ENCODE data around the gene ARHGEF10L.
"Not testable (repeated sequence)": the region's sequence is repeated elsewhere in the genome, so short reads cannot be mapped to it uniquely, and the experiment has no call there.

The ARHGEF10L gene, protein sequence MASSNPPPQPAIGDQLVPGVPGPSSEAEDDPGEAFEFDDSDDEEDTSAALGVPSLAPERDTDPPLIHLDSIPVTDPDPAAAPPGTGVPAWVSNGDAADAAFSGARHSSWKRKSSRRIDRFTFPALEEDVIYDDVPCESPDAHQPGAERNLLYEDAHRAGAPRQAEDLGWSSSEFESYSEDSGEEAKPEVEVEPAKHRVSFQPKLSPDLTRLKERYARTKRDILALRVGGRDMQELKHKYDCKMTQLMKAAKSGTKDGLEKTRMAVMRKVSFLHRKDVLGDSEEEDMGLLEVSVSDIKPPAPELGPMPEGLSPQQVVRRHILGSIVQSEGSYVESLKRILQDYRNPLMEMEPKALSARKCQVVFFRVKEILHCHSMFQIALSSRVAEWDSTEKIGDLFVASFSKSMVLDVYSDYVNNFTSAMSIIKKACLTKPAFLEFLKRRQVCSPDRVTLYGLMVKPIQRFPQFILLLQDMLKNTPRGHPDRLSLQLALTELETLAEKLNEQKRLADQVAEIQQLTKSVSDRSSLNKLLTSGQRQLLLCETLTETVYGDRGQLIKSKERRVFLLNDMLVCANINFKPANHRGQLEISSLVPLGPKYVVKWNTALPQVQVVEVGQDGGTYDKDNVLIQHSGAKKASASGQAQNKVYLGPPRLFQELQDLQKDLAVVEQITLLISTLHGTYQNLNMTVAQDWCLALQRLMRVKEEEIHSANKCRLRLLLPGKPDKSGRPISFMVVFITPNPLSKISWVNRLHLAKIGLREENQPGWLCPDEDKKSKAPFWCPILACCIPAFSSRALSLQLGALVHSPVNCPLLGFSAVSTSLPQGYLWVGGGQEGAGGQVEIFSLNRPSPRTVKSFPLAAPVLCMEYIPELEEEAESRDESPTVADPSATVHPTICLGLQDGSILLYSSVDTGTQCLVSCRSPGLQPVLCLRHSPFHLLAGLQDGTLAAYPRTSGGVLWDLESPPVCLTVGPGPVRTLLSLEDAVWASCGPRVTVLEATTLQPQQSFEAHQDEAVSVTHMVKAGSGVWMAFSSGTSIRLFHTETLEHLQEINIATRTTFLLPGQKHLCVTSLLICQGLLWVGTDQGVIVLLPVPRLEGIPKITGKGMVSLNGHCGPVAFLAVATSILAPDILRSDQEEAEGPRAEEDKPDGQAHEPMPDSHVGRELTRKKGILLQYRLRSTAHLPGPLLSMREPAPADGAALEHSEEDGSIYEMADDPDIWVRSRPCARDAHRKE (N-terminal part only)

DNA sequence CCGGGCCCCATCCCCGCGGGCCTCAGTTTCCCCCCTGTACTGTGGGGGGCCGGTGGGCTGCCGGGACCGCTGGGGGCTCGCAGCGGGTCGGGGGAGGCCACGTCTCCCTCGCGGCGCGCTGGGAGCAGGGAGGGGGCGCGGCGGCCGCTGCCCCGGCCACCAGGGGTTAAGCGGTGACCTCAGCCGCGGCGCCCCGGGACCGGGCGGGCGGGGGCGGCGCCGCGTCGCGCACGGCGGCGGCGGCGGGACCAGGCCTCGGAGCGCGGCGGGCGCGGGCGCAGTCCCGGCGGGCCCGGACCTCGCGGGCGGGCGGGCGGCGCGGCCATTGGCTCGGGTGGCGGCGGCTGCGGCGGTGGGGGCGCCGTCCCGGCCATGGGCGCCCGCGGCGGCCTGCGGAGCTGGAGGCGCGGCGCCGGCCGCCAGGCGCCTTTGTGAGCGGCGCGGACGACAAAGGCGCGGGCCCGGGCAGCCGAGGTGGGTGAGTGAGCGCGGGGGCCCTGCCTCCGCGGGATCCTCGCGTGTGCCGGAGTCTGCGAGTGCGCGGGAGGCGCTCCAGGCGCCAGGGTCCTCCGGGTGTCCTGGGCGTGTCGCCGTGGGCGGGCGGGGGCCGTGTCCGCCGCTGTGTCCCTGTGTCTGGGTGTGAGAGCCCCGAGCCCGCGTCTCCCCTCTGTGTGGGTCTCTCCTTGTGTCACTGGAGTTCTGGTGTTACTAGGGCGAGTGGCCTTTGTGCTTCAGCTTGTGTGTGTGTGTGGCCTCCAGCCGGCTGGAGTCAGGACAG is at the start of gene ARHGEF10L:
TSS of gene ARHGEF10L (plus strand) at position 222 of the 778 bp plus-strand sequence. CDS start 40,898 bp downstream, outside the sequence.
- no peak for DNase-seq (ENCODE audit: low read depth)
- TF ChIP-seq, protein P1, sequence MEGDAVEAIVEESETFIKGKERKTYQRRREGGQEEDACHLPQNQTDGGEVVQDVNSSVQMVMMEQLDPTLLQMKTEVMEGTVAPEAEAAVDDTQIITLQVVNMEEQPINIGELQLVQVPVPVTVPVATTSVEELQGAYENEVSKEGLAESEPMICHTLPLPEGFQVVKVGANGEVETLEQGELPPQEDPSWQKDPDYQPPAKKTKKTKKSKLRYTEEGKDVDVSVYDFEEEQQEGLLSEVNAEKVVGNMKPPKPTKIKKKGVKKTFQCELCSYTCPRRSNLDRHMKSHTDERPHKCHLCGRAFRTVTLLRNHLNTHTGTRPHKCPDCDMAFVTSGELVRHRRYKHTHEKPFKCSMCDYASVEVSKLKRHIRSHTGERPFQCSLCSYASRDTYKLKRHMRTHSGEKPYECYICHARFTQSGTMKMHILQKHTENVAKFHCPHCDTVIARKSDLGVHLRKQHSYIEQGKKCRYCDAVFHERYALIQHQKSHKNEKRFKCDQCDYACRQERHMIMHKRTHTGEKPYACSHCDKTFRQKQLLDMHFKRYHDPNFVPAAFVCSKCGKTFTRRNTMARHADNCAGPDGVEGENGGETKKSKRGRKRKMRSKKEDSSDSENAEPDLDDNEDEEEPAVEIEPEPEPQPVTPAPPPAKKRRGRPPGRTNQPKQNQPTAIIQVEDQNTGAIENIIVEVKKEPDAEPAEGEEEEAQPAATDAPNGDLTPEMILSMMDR (IDR thresholded peaks at IDR 0.05; ENCODE audit: control insufficient read depth, insufficient read depth, low read depth, low read length, missing control alignments): no peak
- H3K4me3 ChIP-seq (ENCODE audit: control insufficient read depth, low read depth, low read length): peak within 1 kb of the TSS; percentile 81

DNA sequence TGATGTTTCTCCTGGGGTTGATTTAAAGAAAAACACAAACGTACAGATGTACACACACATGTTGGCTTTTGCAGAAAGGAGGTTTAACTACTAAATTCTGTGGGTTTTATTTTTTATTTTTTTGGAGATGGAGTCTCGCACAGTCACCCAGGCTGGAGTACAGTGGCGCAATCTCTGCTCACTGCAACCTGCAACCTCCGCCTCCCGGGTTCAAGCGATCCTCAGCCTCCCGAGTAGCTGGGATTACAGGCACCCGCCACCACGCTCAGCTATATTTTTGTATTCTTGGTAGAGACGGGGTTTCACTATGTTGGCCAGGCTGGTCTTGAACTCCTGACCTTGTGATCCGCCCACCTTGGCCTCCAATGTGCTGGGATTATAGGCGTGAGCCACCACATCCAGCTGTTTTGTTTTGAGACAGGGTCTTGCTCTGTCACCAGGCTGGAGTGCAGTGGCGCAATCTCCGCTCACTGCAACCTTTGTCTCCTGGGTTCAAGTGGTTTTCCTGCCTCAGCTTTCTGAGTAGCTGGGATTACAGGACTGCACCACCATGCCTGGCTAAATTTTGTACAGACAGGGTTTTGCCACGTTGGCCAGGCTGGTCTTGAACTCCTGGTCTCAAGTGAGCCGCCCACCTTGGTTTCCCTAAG is 49.6 kb upstream of the ARHGEF10L start:
- H3K4me3 ChIP-seq (ENCODE audit: control insufficient read depth, low read depth, low read length); DNase-seq (ENCODE audit: low read depth): not testable (repeated sequence)

DNA sequence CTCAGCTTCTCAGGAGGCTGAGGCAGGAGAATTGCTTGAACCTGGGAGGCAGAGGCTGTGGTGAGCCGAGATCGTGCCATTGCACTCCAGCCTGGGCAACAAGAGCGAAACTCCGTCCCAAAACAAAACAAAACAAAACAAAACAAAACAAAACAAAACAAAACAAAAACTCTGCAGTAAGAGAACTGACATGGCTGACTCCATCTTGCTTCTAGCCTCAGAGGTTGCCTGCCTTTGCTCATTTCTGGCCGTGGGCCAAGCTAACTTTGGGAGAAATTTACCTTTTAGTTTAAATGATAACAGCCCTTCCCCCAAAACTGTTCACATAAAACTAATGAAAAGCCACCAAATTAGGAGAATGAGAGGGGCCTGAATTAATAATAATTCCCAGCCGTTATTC is 48.8 kb upstream of the ARHGEF10L start:
- DNase-seq (ENCODE audit: low read depth); H3K4me3 ChIP-seq (ENCODE audit: control insufficient read depth, low read depth, low read length): not testable (repeated sequence)

DNA sequence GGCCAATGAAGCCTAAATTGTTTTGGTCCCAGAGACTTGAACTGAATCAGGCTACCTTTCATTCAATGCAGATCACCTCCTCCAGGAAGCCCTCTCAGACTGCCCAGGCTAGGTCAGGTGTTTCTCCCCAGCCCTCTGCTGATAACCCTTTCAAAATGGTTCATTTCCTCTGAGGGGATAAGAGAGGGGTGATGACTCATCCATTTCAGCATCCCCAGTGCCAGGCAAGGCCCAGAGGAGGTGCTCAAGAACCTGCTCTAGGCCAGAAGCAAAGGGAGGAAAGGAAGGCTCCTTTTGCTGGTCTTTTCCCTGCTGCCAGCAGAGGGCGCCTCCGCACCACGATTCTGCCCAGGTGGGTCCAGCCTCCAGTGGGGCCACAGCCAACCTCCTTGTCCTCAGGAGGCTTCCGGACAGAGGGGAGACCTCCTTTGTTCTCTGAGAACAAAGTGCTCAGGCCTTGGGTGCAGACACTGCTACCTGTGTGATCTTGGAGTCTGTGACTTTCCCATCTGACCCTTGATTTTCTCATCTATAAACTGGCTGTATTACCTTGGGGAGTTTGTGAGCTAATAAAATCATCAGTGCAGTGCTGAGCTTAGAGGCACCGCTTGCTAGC is 45.3 kb upstream of the ARHGEF10L start:
- no peak overlapping the region for H3K4me3 ChIP-seq (ENCODE audit: control insufficient read depth, low read depth, low read length)
- TF ChIP-seq, protein P1 (IDR thresholded peaks at IDR 0.05; ENCODE audit: control insufficient read depth, insufficient read depth, low read depth, low read length, missing control alignments): peak; percentile 93
- DNase-seq (ENCODE audit: low read depth): no peak

DNA sequence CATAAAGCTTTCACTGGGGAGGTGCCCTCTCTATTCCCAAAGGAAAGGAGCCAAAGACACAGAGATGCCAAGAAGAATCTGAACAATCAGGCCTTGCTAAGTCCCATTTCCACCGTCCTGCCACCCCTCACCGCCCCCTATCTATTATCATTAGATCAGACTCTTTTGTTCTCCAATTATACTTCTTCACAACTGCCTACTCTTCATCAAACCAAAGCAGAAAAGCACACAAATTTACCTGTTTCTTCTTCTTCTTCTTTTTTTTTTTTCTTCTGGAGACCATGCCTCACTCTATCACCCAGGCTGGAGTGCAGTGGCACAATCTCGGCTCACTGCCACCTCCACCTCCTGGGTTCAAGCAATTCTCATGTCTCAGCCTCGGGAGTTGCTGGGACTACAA is 43.1 kb upstream of the ARHGEF10L start:
- no peak for DNase-seq (ENCODE audit: low read depth)
- no peak overlapping the region for H3K4me3 ChIP-seq (ENCODE audit: control insufficient read depth, low read depth, low read length)
- TF ChIP-seq, protein P1 (IDR thresholded peaks at IDR 0.05; ENCODE audit: control insufficient read depth, insufficient read depth, low read depth, low read length, missing control alignments): no peak

DNA sequence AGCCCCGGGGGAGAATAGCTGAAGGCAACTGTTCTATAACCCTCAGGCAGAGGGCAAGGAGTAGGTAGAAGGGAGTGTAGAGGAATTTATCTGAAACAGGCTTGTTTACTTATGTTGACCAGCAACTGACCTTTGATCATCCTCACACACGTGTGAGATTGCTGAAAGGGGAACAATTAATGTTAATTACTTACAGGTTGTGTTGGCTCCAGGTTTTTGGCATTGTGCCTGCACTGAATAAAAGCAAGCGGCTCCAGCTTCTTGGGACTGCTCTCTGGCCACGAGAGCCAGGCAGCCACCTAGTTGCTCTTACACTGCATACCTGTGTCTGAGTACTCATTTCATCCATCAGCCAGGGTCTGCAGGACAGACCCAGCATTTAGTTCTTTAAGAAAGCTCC is 41.3 kb upstream of the ARHGEF10L start:
- no peak overlapping the region for H3K4me3 ChIP-seq (ENCODE audit: control insufficient read depth, low read depth, low read length)
- TF ChIP-seq, protein P1 (IDR thresholded peaks at IDR 0.05; ENCODE audit: control insufficient read depth, insufficient read depth, low read depth, low read length, missing control alignments): no peak
- DNase-seq (ENCODE audit: low read depth): no peak
